GM21825 (cell line): Measurements from ENCODE around the gene DHX9.

Source experiments
- ATAC-seq: cut with Tn5 transposase; IDR thresholded peaks from one replicate; pipeline ENCODE4 v1.9.1; 2021; ENCODE audit warnings: mild to moderate bottlenecking, moderate library complexity; ENCODE audit not compliant: unreplicated experiment

DHX9 gene

GRCh38 chr1:182835806-182836205 lies 3.3 kb upstream of the DHX9 start:
- no peak for ATAC-seq

GRCh38 chr1:182841368-182841988 lies 2.3 kb downstream of the DHX9 start:
- ATAC-seq, result no peak

GRCh38 chr1:182842265-182842664 lies 3.1 kb downstream of the DHX9 start:
- no peak for ATAC-seq

- no peak for ATAC-seq
Measured at GRCh38 chr1:182845379-182845778, 6.2 kb downstream of the DHX9 start.

GRCh38 chr1:182845894-182846293 lies 6.7 kb downstream of the DHX9 start:
- ATAC-seq, result no peak

- ATAC-seq, result no peak
Measured at GRCh38 chr1:182847105-182847504, 8.0 kb downstream of the DHX9 start.

GRCh38 chr1:182848736-182849135 lies 9.6 kb downstream of the DHX9 start:
- no peak for ATAC-seq

GRCh38 chr1:182850319-182850718 lies 11.2 kb downstream of the DHX9 start:
- no peak for ATAC-seq

GRCh38 chr1:182851825-182852224 lies 12.7 kb downstream of the DHX9 start:
- no peak for ATAC-seq

GRCh38 chr1:182855911-182856310 lies 16.8 kb downstream of the DHX9 start:
- no peak for ATAC-seq

- ATAC-seq, result no peak
Measured at GRCh38 chr1:182857212-182857611, 18.1 kb downstream of the DHX9 start.

GRCh38 chr1:182860658-182861057 lies 21.5 kb downstream of the DHX9 start:
- ATAC-seq, result no peak

GRCh38 chr1:182861994-182862393 lies 22.8 kb downstream of the DHX9 start:
- ATAC-seq, result no peak

GRCh38 chr1:182862827-182863226 lies 23.7 kb downstream of the DHX9 start:
- no peak for ATAC-seq

- no peak for ATAC-seq
Measured at GRCh38 chr1:182863940-182864339, 24.8 kb downstream of the DHX9 start.

GRCh38 chr1:182867861-182868260 lies 28.7 kb downstream of the DHX9 start:
- no peak for ATAC-seq

- no peak for ATAC-seq
Measured at GRCh38 chr1:182869241-182869666, 30.1 kb downstream of the DHX9 start.

- no peak for ATAC-seq
Measured at GRCh38 chr1:182872881-182873280, 33.7 kb downstream of the DHX9 start.

- ATAC-seq, result no peak
Measured at GRCh38 chr1:182875889-182876288, 36.7 kb downstream of the DHX9 start.

- no peak for ATAC-seq
Measured at GRCh38 chr1:182877331-182877730, 38.2 kb downstream of the DHX9 start.

GRCh38 chr1:182877842-182878241 lies 38.7 kb downstream of the DHX9 start:
- ATAC-seq, result no peak

- ATAC-seq, result no peak
Measured at GRCh38 chr1:182884872-182885271, 45.7 kb downstream of the DHX9 start.

GRCh38 chr1:182885591-182885990 lies 46.4 kb downstream of the DHX9 start:
- ATAC-seq, result no peak
